GM12878 (cell line): Measurements from ENCODE around the gene ATP2B1. TPM values are rescaled to one million over a fixed set of nuclear protein-coding genes. Genes with fewer than 3 reads are reported as not detected.
A peak's percentile ranks its signal among the peaks of the same experiment; 100 is the strongest.

Experiments
- ATAC-seq: fragments of 200-7000 bp; cut with Tn5 transposase; 3 replicates; pipeline ENCODE4 v1.9.1; 2020; ENCODE audit warnings: mild to moderate bottlenecking, moderate library complexity
- BruUV-seq: library from RNA; stranded (reverse); fragments of 400-500 nt; replicated peaks from 2 replicates; lab custom pipeline; 2021; lab: Mats Ljungman, UMichigan
- CTCF ChIA-PET: fragments of 300-600 bp; sonication (Branson Sonifier 250); formaldehyde crosslinking; extraction: SDS; loops from one replicate; lab custom pipeline; 2021; ENCODE audit warnings: inconsistent platforms; lab: Yijun Ruan, JAX
- POLR2A ChIA-PET: fragments of 350-600 bp; formaldehyde crosslinking; extraction: SDS; loops from one replicate; lab custom pipeline; 2021; ENCODE audit warnings: inconsistent platforms; lab: Charles Lee
- RAD21 ChIA-PET: fragments of 300-600 bp; sonication (Branson Sonifier 250); formaldehyde crosslinking; loops from one replicate; lab custom pipeline; 2023; ENCODE audit warnings: antibody characterized with exemption; ENCODE audit not compliant: unreplicated experiment; lab: Charles Lee
- SMC1A ChIA-PET: fragments of 300-600 bp; sonication (Branson Sonifier 250); formaldehyde crosslinking; loops from one replicate; lab custom pipeline; 2023; ENCODE audit not compliant: unreplicated experiment, uncharacterized antibody; lab: Charles Lee
- DNase-seq: peaks from one replicate; pipeline ENCODE4 v3.0.0-alpha.2; 2011; ENCODE audit warnings: low read depth, low spot score
- FAIRE-seq: peaks from 3 replicates; lab custom pipeline; 2011; peaks lifted over from hg19 to GRCh38; lab: Jason Lieb, UNC
- H2AFZ ChIP-seq: 2 replicates; pipeline ENCODE4 v1.6.0; 2011; ENCODE audit warnings: low read depth, low read length, control low read depth; ENCODE audit not compliant: control insufficient read depth
- H3K27ac ChIP-seq: 2 replicates; pipeline ENCODE4 v1.5.1; 2011; ENCODE audit warnings: control low read depth; ENCODE audit not compliant: control insufficient read depth, insufficient read depth
- H3K27me3 ChIP-seq, 2 experiments: replicated peaks in 1 of 2; 2 replicates each; pipeline versions ENCODE4 v1.6.0 to v1.6.1; 2011; ENCODE audit warnings: low read length in 1 of 2; ENCODE audit not compliant: control insufficient read depth in 2 of 2, insufficient read depth in 2 of 2
- H3K36me3 ChIP-seq, 2 experiments: 2 replicates each; pipeline ENCODE4 v1.5.1; 2011; ENCODE audit warnings: low read length in 1 of 2; ENCODE audit not compliant: control insufficient read depth in 2 of 2, insufficient read depth in 2 of 2
- H3K4me1 ChIP-seq: 2 replicates; pipeline ENCODE4 v1.6.1; 2011; ENCODE audit warnings: mild to moderate bottlenecking, low read length, moderate library complexity, mixed read lengths; ENCODE audit not compliant: control insufficient read depth, insufficient read depth
- H3K4me2 ChIP-seq: 2 replicates; pipeline ENCODE4 v1.6.0; 2011; ENCODE audit warnings: control low read depth; ENCODE audit not compliant: control insufficient read depth, insufficient read depth
- H3K4me3 ChIP-seq: fragments of 200-600 bp; sonication (generic); 2 replicates; pipeline ENCODE4 v1.5.1; 2016
- H3K79me2 ChIP-seq: 2 replicates; pipeline ENCODE4 v1.6.0; 2011; ENCODE audit warnings: low read length; ENCODE audit not compliant: control insufficient read depth, insufficient read depth
- H3K9ac ChIP-seq: 2 replicates; pipeline ENCODE4 v1.8.0; 2011; ENCODE audit warnings: low read length, control low read depth, mixed read lengths; ENCODE audit not compliant: control insufficient read depth, insufficient read depth
- H3K9me3 ChIP-seq: replicated peaks from 3 replicates; pipeline ENCODE4 v1.5.1; 2011; ENCODE audit warnings: mild to moderate bottlenecking, low read length; ENCODE audit not compliant: control insufficient read depth, insufficient read depth
- H4K20me1 ChIP-seq: 2 replicates; pipeline ENCODE4 v1.6.0; 2011; ENCODE audit not compliant: control insufficient read depth, insufficient read depth
- FOXM1 ChIP-seq: IDR thresholded peaks from 2 replicates; pipeline ENCODE4 v1.6.1; 2012; ENCODE audit warnings: low read depth, mild to moderate bottlenecking, inconsistent platforms, low read length, moderate library complexity
- WGBS: methylation state at CpG from one replicate; pipeline ENCODE4 v1.1.6; 2016; ENCODE audit warnings: low lambda C conversion rate; ENCODE audit not compliant: insufficient replicate concordance, insufficient coverage; ENCODE audit errors: missing lambda C conversion rate; 5-methylcytosine and 5-hydroxymethylcytosine counted together
- in situ Hi-C: fragments of 300-500 bp; cut with MboI; formaldehyde crosslinking; loops from 9 replicates; pipeline ENCODE4 v1.14.3; 2018; ENCODE audit warnings: mixed read lengths
- intact Hi-C: fragments of 100-400 bp; cut with micrococcal nuclease; formaldehyde crosslinking; loops from one replicate; pipeline ENCODE4 v1.14.2; 2022; ENCODE audit not compliant: unreplicated experiment
- polyA plus RNA-seq, 11 experiments: library from polyadenylated mRNA; depleted of rRNA in 4 of 11; unstranded in 6 of 11; stranded (reverse) in 5 of 11; fragments of >200 nt; fragmentation: Nextera tagmentation in 4 of 11; fragmentation: Illumina TruSeq in 1 of 11; extraction: Ambion mirVana in 4 of 11; extraction: Trizol in 1 of 11; gene quantifications; 1 replicate in 1 of 11; 2 replicates in 10 of 11; pipeline versions ENCODE4 v1.2.1 to v1.2.3, GENCODE V29; 2011 to 2016; ENCODE audit warnings: inconsistent platforms in 2 of 11, missing spikeins in 2 of 11, low read depth in 1 of 11
- total RNA-seq, 4 experiments: library from RNA; depleted of rRNA in 3 of 4; stranded (reverse); fragments of >200 nt in 3 of 4; fragmentation: Illumina TruSeq in 1 of 4; extraction: Trizol in 1 of 4; gene quantifications; 2 replicates each; pipeline versions ENCODE4 v1.2.1 to v1.2.3, GENCODE V29; 2013 to 2021
- TF ChIP-seq, protein P1 (sequence below): fragments of 450-650 bp; formaldehyde crosslinking; IDR thresholded peaks from 2 replicates; pipeline ENCODE4 v1.4.0; 2020; ENCODE audit warnings: mild to moderate bottlenecking, moderate library complexity

ATP2B1 gene
- total and polyA plus RNA-seq, 10 of the 15 experiments (the other 5 are each of a cell fraction or from before 2014, with no cell fraction given): 15.9 to 67.8 (median 48.5) TPM

DNA sequence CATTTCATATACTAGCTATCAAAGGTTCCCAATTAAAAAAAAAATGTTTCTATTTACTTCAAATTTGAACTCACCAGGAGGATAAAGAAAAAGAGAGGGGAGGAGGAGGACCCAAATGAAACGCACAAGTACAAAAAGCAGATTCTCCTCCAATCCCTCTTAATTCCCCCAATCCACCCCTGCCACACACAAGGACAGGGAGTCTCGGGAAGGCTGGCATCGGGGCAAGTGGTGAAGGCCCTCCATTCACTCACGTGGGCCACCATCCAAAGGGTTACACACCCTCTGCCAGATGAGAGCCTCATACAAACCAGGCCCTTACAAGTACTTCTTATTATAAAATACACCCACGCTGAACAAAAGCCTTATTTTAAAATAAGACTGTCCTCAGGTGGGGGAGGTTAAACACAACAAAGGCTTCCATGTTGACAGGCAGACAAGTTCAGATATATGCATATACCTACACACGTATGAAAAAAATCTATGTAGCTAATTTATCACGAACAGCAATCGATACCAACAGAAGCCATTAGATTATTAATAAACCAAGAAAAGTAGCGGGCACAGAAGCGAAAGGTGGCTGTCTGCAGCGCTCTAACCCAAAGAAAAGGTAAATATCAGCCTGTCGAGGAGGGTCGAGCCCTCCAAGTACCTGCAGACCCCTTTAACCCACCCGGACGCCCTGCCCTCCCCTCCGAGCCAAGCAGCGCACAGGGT is 1.5 kb downstream of the ATP2B1 start:
- H3K4me1 ChIP-seq: peaks cover 4% of the 10 kb centered on the region
- POLR2A ChIA-PET: interaction anchor here (1.0 to 2.3 kb wide), 6 partner anchors 13 to 393 kb away, joined by 3 to 12 read pairs (median 5); no protein-coding TSS in a partner anchor
- H3K36me3 ChIP-seq: no peaks in the 10 kb centered on the region
- peak overlapping the region; percentile 94 for H3K4me3 ChIP-seq
- SMC1A ChIA-PET: interaction anchor here (0.7 to 7.4 kb wide), 40 partner anchors 12 to 396 kb away, joined by 3 to 70 read pairs (median 4); no protein-coding TSS in a partner anchor
- FAIRE-seq (no peak), DNase-seq (no peak), ATAC-seq (no peak)
- RAD21 ChIA-PET: interaction anchor here (0.5 to 6.0 kb wide), 24 partner anchors 10 to 383 kb away, joined by 3 to 41 read pairs (median 4); no protein-coding TSS in a partner anchor
- BruUV-seq: TSS peak; percentile 41
- H3K9me3 ChIP-seq: no peaks in the 10 kb centered on the region
- no peaks in the 10 kb centered on the region for H3K27me3 ChIP-seq
- no peak overlapping the region; the same call in 1 of the 2 replicates for H2AFZ ChIP-seq
- CTCF ChIA-PET: interaction anchor here (0.7 to 3.5 kb wide), 28 partner anchors 8 to 396 kb away, joined by 3 to 18 read pairs (median 4); no protein-coding TSS in a partner anchor
- intact Hi-C loops: loop anchor here (2.0 to 5.0 kb wide), 6 partner anchors 44 to 545 kb away; no protein-coding TSS in a partner anchor
- WGBS: 1% methylated on average over 17 of the region's 17 CpGs
- in situ Hi-C loops: no loop called here
- peak overlapping the region; percentile 95 for H3K27ac ChIP-seq
- peak overlapping the region; percentile 88 for H3K9ac ChIP-seq
- peaks cover 74% of the 10 kb centered on the region for H3K79me2 ChIP-seq
- H4K20me1 ChIP-seq: no peaks in the 10 kb centered on the region
- peak overlapping the region; percentile 64 for H3K4me2 ChIP-seq
- TF ChIP-seq FOXM1: peak; percentile 50; the same call in 1 of the 2 replicates
- TF ChIP-seq, protein P1, sequence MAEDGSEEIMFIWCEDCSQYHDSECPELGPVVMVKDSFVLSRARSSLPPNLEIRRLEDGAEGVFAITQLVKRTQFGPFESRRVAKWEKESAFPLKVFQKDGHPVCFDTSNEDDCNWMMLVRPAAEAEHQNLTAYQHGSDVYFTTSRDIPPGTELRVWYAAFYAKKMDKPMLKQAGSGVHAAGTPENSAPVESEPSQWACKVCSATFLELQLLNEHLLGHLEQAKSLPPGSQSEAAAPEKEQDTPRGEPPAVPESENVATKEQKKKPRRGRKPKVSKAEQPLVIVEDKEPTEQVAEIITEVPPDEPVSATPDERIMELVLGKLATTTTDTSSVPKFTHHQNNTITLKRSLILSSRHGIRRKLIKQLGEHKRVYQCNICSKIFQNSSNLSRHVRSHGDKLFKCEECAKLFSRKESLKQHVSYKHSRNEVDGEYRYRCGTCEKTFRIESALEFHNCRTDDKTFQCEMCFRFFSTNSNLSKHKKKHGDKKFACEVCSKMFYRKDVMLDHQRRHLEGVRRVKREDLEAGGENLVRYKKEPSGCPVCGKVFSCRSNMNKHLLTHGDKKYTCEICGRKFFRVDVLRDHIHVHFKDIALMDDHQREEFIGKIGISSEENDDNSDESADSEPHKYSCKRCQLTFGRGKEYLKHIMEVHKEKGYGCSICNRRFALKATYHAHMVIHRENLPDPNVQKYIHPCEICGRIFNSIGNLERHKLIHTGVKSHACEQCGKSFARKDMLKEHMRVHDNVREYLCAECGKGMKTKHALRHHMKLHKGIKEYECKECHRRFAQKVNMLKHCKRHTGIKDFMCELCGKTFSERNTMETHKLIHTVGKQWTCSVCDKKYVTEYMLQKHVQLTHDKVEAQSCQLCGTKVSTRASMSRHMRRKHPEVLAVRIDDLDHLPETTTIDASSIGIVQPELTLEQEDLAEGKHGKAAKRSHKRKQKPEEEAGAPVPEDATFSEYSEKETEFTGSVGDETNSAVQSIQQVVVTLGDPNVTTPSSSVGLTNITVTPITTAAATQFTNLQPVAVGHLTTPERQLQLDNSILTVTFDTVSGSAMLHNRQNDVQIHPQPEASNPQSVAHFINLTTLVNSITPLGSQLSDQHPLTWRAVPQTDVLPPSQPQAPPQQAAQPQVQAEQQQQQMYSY (CRISPR knock-in tag): no peak
